HAP-1 (cell line): ENCODE results near the gene CENPC.
"Not testable (repeated sequence)": the region's sequence is repeated elsewhere in the genome, so short reads cannot be mapped to it uniquely, and the experiment has no call there.

ENCODE experiments used
- DNase-seq, 2 experiments: peaks; one replicate each; pipeline ENCODE4 v3.0.0-alpha.2; 2016 to 2020; ENCODE audit warnings: low spot score in 2 of 2
- H3K27me3 ChIP-seq: fragments of 250-450 bp; sonication (Bioruptor Pico); 2 replicates; pipeline ENCODE4 v1.5.1; 2020; ENCODE audit warnings: low read depth, mild to moderate bottlenecking, moderate library complexity
- H3K36me3 ChIP-seq: fragments of 250-450 bp; sonication (Bioruptor Pico); replicated peaks from 2 replicates; pipeline ENCODE4 v1.5.1; 2020; ENCODE audit warnings: mild to moderate bottlenecking
- H3K4me1 ChIP-seq: fragments of 250-450 bp; sonication (Bioruptor Pico); 2 replicates; pipeline ENCODE4 v1.5.1; 2020; ENCODE audit warnings: mild to moderate bottlenecking
- H3K4me3 ChIP-seq: fragments of 250-450 bp; sonication (Bioruptor Pico); 2 replicates; pipeline ENCODE4 v1.5.1; 2020; ENCODE audit warnings: mild to moderate bottlenecking, moderate library complexity
- H3K9me3 ChIP-seq: fragments of 250-450 bp; sonication (Bioruptor Pico); 2 replicates; pipeline ENCODE4 v1.5.1; 2020; ENCODE audit warnings: mild to moderate bottlenecking, moderate library complexity
- in situ Hi-C: fragments of 300-500 bp; cut with MboI; formaldehyde crosslinking; loops from 3 replicates; pipeline ENCODE4 v1.14.3; 2020; ENCODE audit warnings: low sequenced_read_pairs, inconsistent platforms, mixed read lengths

The CENPC gene

GRCh38 chr4:67570537-67570936, 25.2 kb upstream of the CENPC start:
- H3K9me3 ChIP-seq: no peaks in the 10 kb centered on the region
- no peaks in the 10 kb centered on the region for H3K27me3 ChIP-seq
- no peaks in the 10 kb centered on the region for H3K4me1 ChIP-seq
- in situ Hi-C loops: no loop called here
- no peak for DNase-seq
- no peaks in the 10 kb centered on the region for H3K36me3 ChIP-seq
- no peak overlapping the region for H3K4me3 ChIP-seq

GRCh38 chr4:67568820-67569219, 23.5 kb upstream of the CENPC start:
- Histone ChIP-seq H3K4me3 (no peak overlapping the region), H3K27me3 (no peaks in the 10 kb centered on the region), H3K36me3 (no peaks in the 10 kb centered on the region), H3K4me1 (no peaks in the 10 kb centered on the region), H3K9me3 (no peaks in the 10 kb centered on the region)
- in situ Hi-C loops: no loop called here
- no peak for DNase-seq

- Histone ChIP-seq H3K9me3 (no peaks in the 10 kb centered on the region), H3K36me3 (no peaks in the 10 kb centered on the region), H3K27me3 (no peaks in the 10 kb centered on the region), H3K4me3 (no peak overlapping the region), H3K4me1 (no peaks in the 10 kb centered on the region)
- in situ Hi-C loops: no loop called here
- no peak for DNase-seq
These were observed 21.0 kb upstream of the CENPC start for GRCh38 chr4:67566335-67566734.

GRCh38 chr4:67565284-67565683, 20.0 kb upstream of the CENPC start:
- DNase-seq: no peak
- H3K27me3 ChIP-seq: no peaks in the 10 kb centered on the region
- in situ Hi-C loops: no loop called here
- H3K36me3 ChIP-seq: no peaks in the 10 kb centered on the region
- H3K4me1 ChIP-seq: no peaks in the 10 kb centered on the region
- H3K4me3 ChIP-seq: no peak overlapping the region
- H3K9me3 ChIP-seq: no peaks in the 10 kb centered on the region

DNA sequence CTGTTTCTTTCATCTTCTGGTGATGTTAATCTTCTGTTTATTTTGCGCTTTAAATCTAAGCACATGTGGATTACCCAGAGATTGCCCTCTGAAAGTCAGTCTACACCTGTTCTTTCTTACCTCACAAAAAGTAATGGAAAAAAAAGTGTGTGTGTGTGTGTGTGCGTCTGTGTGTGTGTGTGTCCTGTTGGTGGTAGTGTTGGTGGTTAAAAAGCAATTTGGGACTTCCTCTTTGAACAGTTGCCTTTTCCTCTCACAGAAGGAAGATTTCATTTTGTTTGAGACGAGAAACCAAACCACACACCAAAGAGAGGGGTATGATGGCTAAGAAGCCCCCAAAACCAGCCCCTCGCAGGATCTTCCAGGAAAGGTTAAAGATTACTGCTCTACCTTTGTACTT, 13.2 kb upstream of the CENPC start, which contains the start of gene STAP1:
Gene STAP1 (plus strand): TSS at position 235 of the 400 bp plus-strand sequence. CDS start 83 bp downstream, at position 318.
- Histone ChIP-seq H3K36me3 (no peaks in the 10 kb centered on the region), H3K4me1 (peaks cover 10% of the 10 kb centered on the region), H3K27me3 (no peaks in the 10 kb centered on the region), H3K4me3 (no peak within 1 kb of the TSS), H3K9me3 (no peaks in the 10 kb centered on the region)
- DNase-seq: no peak
- in situ Hi-C loops: no loop called here

DNA sequence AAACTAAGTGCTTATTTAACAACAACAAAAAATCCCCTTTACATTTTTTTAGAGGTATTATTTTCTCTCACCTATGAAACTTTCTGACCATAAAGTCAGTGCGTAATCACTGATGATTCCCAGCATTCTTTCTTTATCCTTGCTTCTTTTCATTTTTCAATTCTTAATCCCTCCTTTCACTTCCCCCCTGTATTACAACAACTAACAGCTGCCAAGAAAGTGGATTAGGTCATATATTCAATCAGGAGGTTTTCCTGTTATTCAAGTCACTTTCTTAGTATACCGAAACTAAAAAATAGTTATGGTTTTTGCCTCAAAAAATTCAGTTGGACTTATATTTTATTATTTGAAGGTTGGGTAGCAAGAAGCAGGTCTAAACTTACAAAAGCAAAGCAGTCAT, 11.1 kb upstream of the CENPC start:
- H3K4me1 ChIP-seq: peaks cover 10% of the 10 kb centered on the region
- in situ Hi-C loops: no loop called here
- no peaks in the 10 kb centered on the region for H3K36me3 ChIP-seq
- no peak overlapping the region for H3K4me3 ChIP-seq
- H3K9me3 ChIP-seq: no peaks in the 10 kb centered on the region
- DNase-seq: peak in 1 of 2 experiments; percentile 53
- H3K27me3 ChIP-seq: no peaks in the 10 kb centered on the region

GRCh38 chr4:67555447-67555846, 10.1 kb upstream of the CENPC start:
- no peak for DNase-seq
- H3K36me3 ChIP-seq: no peaks in the 10 kb centered on the region
- in situ Hi-C loops: no loop called here
- no peak overlapping the region for H3K4me3 ChIP-seq
- H3K4me1 ChIP-seq: peaks cover 10% of the 10 kb centered on the region
- no peaks in the 10 kb centered on the region for H3K27me3 ChIP-seq
- H3K9me3 ChIP-seq: no peaks in the 10 kb centered on the region

- H3K9me3 ChIP-seq: no peaks in the 10 kb centered on the region
- in situ Hi-C loops: no loop called here
- H3K36me3 ChIP-seq: no peaks in the 10 kb centered on the region
- DNase-seq: no peak
- H3K27me3 ChIP-seq: no peaks in the 10 kb centered on the region
- H3K4me1 ChIP-seq: peaks cover 10% of the 10 kb centered on the region
- no peak overlapping the region for H3K4me3 ChIP-seq
These were observed 8.8 kb upstream of the CENPC start for GRCh38 chr4:67554096-67554495.

GRCh38 chr4:67552146-67552792, 7.0 kb upstream of the CENPC start:
- H3K27me3 ChIP-seq, in situ Hi-C loops, H3K9me3 ChIP-seq, DNase-seq, H3K36me3 ChIP-seq, H3K4me3 ChIP-seq, H3K4me1 ChIP-seq: not testable (repeated sequence)

DNA sequence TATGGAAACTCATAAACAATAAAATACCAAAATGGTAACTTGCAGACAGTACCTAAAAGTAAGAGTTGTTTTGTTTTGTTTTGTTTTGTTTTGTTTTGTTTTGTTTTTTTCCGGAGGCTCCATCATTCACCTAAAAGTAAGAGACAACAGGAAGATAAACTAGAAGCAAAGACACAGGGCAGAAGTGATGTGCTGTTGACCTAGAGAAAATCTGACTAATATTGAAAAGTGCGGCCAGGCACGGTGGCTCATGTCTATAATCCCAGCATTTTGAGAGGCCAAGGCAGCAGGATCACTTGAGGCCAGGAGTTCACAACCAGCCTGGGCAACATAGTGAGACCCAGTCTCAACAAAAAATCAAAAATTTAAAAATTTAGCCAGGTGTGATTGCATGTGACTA, 5.6 kb upstream of the CENPC start:
- H3K27me3 ChIP-seq: no peaks in the 10 kb centered on the region
- no peaks in the 10 kb centered on the region for H3K36me3 ChIP-seq
- DNase-seq: no peak
- no peaks in the 10 kb centered on the region; the same call in 1 of the 2 replicates for H3K4me1 ChIP-seq
- H3K4me3 ChIP-seq: no peak overlapping the region
- H3K9me3 ChIP-seq: no peaks in the 10 kb centered on the region
- in situ Hi-C loops: no loop called here

DNA sequence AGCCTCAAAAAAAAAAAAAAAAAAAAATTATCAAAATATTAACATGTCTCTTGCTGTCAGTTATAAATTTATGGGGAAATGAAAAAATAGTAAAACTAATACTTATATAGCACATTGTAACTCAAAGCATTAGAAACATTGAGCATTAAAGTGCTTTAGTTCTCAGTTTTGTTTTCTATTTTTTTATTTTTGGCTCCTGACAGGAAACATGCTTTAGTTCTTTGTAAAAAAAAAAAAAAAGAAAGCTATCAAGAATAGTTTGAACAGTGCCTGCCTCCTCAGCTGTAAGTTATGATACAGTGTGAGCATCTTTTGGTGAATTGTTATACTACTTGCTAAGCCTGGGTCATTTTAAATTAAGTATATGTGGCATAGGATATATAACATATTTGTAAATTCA, 5.1 kb upstream of the CENPC start:
- in situ Hi-C loops: no loop called here
- H3K4me3 ChIP-seq: no peak overlapping the region
- no peaks in the 10 kb centered on the region for H3K27me3 ChIP-seq
- no peaks in the 10 kb centered on the region for H3K9me3 ChIP-seq
- DNase-seq: no peak
- H3K36me3 ChIP-seq: no peaks in the 10 kb centered on the region
- H3K4me1 ChIP-seq: no peaks in the 10 kb centered on the region; the same call in 1 of the 2 replicates

- in situ Hi-C loops: no loop called here
- Histone ChIP-seq H3K4me3 (no peak overlapping the region), H3K27me3 (no peaks in the 10 kb centered on the region), H3K9me3 (no peaks in the 10 kb centered on the region), H3K4me1 (no peaks in the 10 kb centered on the region; the same call in 1 of the 2 replicates), H3K36me3 (no peaks in the 10 kb centered on the region)
- DNase-seq: peak in 1 of 2 experiments; percentile 35
These were observed 3.8 kb upstream of the CENPC start for GRCh38 chr4:67549123-67549522.

DNA sequence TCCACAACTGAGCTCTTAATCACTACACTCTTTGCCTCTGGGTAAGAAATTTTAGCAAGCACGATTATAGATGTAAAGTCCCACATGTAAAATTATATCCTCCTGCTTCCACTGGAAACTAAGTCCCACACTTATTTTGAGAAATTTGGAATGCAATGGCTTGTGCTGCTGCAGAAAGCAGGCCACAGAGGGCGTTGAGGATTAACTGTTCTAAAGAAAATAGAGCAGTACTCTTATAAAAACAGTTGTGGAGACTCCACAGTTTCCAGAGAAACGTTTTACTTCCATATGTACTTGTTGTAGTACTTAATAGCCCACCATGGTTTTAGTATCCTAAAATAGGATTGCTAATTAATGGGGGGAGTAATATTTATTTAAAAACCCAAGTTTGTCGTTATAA, 1.7 kb upstream of the CENPC start:
- no peaks in the 10 kb centered on the region for H3K9me3 ChIP-seq
- H3K27me3 ChIP-seq: no peaks in the 10 kb centered on the region
- no peak for DNase-seq
- H3K36me3 ChIP-seq: peaks cover 5% of the 10 kb centered on the region; the same call in 1 of the 2 replicates
- in situ Hi-C loops: no loop called here
- H3K4me1 ChIP-seq: peaks cover 4% of the 10 kb centered on the region
- H3K4me3 ChIP-seq: no peak overlapping the region

- in situ Hi-C loops: no loop called here
- no peak for DNase-seq
- peak overlapping the region; percentile 88 for H3K4me3 ChIP-seq
These were observed 677 bp upstream of the CENPC start for GRCh38 chr4:67546004-67546356.

GRCh38 chr4:67542076-67542475, 3.2 kb downstream of the CENPC start:
- Histone ChIP-seq H3K27me3 (no peaks in the 10 kb centered on the region), H3K4me3 (no peak overlapping the region), H3K9me3 (no peaks in the 10 kb centered on the region), H3K4me1 (peaks cover 4% of the 10 kb centered on the region), H3K36me3 (peaks cover 34% of the 10 kb centered on the region)
- no peak for DNase-seq
- in situ Hi-C loops: no loop called here

More at GRCh38 chr4:67546004-67546356, 677 bp upstream of the CENPC start:
- Histone ChIP-seq H3K9me3 (no peaks in the 10 kb centered on the region), H3K36me3 (peaks cover 5% of the 10 kb centered on the region; the same call in 1 of the 2 replicates), H3K4me1 (peaks cover 4% of the 10 kb centered on the region), H3K27me3 (no peaks in the 10 kb centered on the region)
